Peyer's patch (tissue), 4 donors: Measurements from ENCODE around the gene CLEC9A. TPM values are rescaled to one million over a fixed set of nuclear protein-coding genes. Genes with fewer than 3 reads are reported as not detected.

ENCODE experiments used
- DNase-seq, 3 donors: peaks; one replicate each; pipeline ENCODE4 v3.0.0-alpha.2; 2017 to 2019
- H3K27ac ChIP-seq, 4 donors: fragments of 200-600 bp; sonication (generic); one replicate each; pipeline ENCODE4 v1.5.1; 2016 to 2019
- H3K27me3 ChIP-seq, 2 donors: fragments of 200-600 bp; sonication (generic); one replicate each; pipeline ENCODE4 v1.5.1; 2019
- H3K36me3 ChIP-seq, 3 donors: fragments of 200-600 bp; sonication (generic); one replicate each; pipeline ENCODE4 v1.5.1; 2016 to 2019
- H3K4me1 ChIP-seq, 4 donors: fragments of 200-600 bp; sonication (generic); one replicate each; pipeline ENCODE4 v1.5.1; 2016 to 2019
- H3K4me3 ChIP-seq, 4 donors: fragments of 200-600 bp; sonication (generic); 1 replicate in 3 of 4; 2 replicates in 1 of 4; pipeline ENCODE4 v1.5.1; 2016 to 2019; ENCODE audit warnings: mild to moderate bottlenecking in 1 of 4
- H3K9me3 ChIP-seq, 4 donors: fragments of 200-600 bp; sonication (generic); one replicate each; pipeline ENCODE4 v1.5.1; 2016 to 2019; ENCODE audit warnings: mild to moderate bottlenecking in 1 of 4
- CTCF ChIP-seq, 6 experiments: fragments of 450-650 bp in 4 of 6; fragments of 200-600 bp in 2 of 6; sonication (generic) in 1 of 6; IDR thresholded peaks; one replicate each; pipeline ENCODE4 v1.5.1; 2017 to 2019; ENCODE audit warnings: antibody characterized with exemption in 6 of 6, mild to moderate bottlenecking in 3 of 6, moderate library complexity in 1 of 6
- POLR2A ChIP-seq, 2 donors: fragments of 450-650 bp; IDR thresholded peaks; one replicate each; pipeline ENCODE4 v1.5.1; 2017; ENCODE audit warnings: antibody characterized with exemption in 2 of 2, mild to moderate bottlenecking in 2 of 2, moderate library complexity in 2 of 2
- total RNA-seq, 4 donors: library from RNA; depleted of rRNA; stranded (reverse); fragments of >200 nt; gene quantifications; one replicate each; pipeline ENCODE4 v1.1.0, GENCODE V29; 2016

CLEC9A gene
- total RNA-seq, 4 donors from 2014 or later = 2.5 TPM; not detected in 3

- Histone ChIP-seq H3K4me3 (no peak overlapping the region), H3K27me3 (no peaks in the 10 kb centered on the region), H3K4me1 (no peaks in the 10 kb centered on the region), H3K9me3 (no peaks in the 10 kb centered on the region), H3K27ac (no peak overlapping the region), H3K36me3 (no peaks in the 10 kb centered on the region)
- TF ChIP-seq POLR2A (IDR thresholded peaks at IDR 0.05) (no peak), CTCF (IDR thresholded peaks at IDR 0.05) (no peak)
- DNase-seq = no peak
Observed at GRCh38 chr12:10065241-10065640, 34.8 kb downstream of the CLEC9A start.

- Histone ChIP-seq H3K9me3 (no peaks in the 10 kb centered on the region), H3K27me3 (no peaks in the 10 kb centered on the region), H3K4me1 (no peaks in the 10 kb centered on the region), H3K4me3 (no peak overlapping the region), H3K27ac (peak overlapping the region in 1 of 4 donors; percentile 6), H3K36me3 (no peaks in the 10 kb centered on the region)
- TF ChIP-seq CTCF (IDR thresholded peaks at IDR 0.05) (no peak), POLR2A (IDR thresholded peaks at IDR 0.05) (no peak)
- no peak for DNase-seq
Observed at GRCh38 chr12:10067264-10067663, 36.8 kb downstream of the CLEC9A start.

GRCh38 chr12:10067942-10068341 is 37.5 kb downstream of the CLEC9A start:
- no peak for DNase-seq
- no peaks in the 10 kb centered on the region for H3K36me3 ChIP-seq
- H3K4me1 ChIP-seq = no peaks in the 10 kb centered on the region
- H3K27ac ChIP-seq = peak overlapping the region in 3 of 4 donors; percentile 21 to 54 (median 42)
- H3K9me3 ChIP-seq = no peaks in the 10 kb centered on the region
- no peaks in the 10 kb centered on the region for H3K27me3 ChIP-seq
- no peak for TF ChIP-seq POLR2A (IDR thresholded peaks at IDR 0.05)
- no peak for TF ChIP-seq CTCF (IDR thresholded peaks at IDR 0.05)
- no peak overlapping the region for H3K4me3 ChIP-seq

GRCh38 chr12:10068644-10069043 is 38.2 kb downstream of the CLEC9A start:
- Histone ChIP-seq H3K4me3 (no peak overlapping the region), H3K27ac (peak overlapping the region; percentile 21 to 54 (median 32)), H3K9me3 (no peaks in the 10 kb centered on the region), H3K36me3 (no peaks in the 10 kb centered on the region), H3K4me1 (no peaks in the 10 kb centered on the region), H3K27me3 (no peaks in the 10 kb centered on the region)
- DNase-seq = no peak
- no peak for TF ChIP-seq CTCF (IDR thresholded peaks at IDR 0.05)
- TF ChIP-seq POLR2A (IDR thresholded peaks at IDR 0.05) = no peak

- Histone ChIP-seq H3K36me3 (no peaks in the 10 kb centered on the region), H3K27ac (peak overlapping the region in 3 of 4 donors; percentile 21 to 54 (median 42)), H3K27me3 (no peaks in the 10 kb centered on the region), H3K4me1 (no peaks in the 10 kb centered on the region), H3K4me3 (no peak overlapping the region), H3K9me3 (no peaks in the 10 kb centered on the region)
- DNase-seq = no peak
- TF ChIP-seq CTCF (IDR thresholded peaks at IDR 0.05) = no peak
- TF ChIP-seq POLR2A (IDR thresholded peaks at IDR 0.05) = no peak
Observed at GRCh38 chr12:10069099-10069498, 38.6 kb downstream of the CLEC9A start.

GRCh38 chr12:10069976-10070375 is 39.5 kb downstream of the CLEC9A start:
- Histone ChIP-seq H3K27me3 (no peaks in the 10 kb centered on the region), H3K4me1 (no peaks in the 10 kb centered on the region), H3K27ac (no peak overlapping the region), H3K36me3 (no peaks in the 10 kb centered on the region), H3K4me3 (no peak overlapping the region), H3K9me3 (no peaks in the 10 kb centered on the region)
- TF ChIP-seq POLR2A (IDR thresholded peaks at IDR 0.05) (no peak), CTCF (IDR thresholded peaks at IDR 0.05) (no peak)
- DNase-seq = no peak
